ENCODE results near the gene NBDY. TPM values are rescaled to one million over a fixed set of nuclear protein-coding genes. Genes with fewer than 3 reads are reported as not detected.

NBDY gene
- total and polyA plus RNA-seq, 2 of the 4 experiments (the other 2 are of a cell fraction), result 3.2 to 61.5 TPM

- POLR2A ChIA-PET (ENCODE audit: unreplicated experiment), result no interaction called here
- Histone ChIP-seq H3K79me1 (ENCODE audit: low read depth in 1 of 2, low read length in 2 of 2) (no peaks in the 10 kb centered on the region), H3K27me3 (ENCODE audit: control insufficient read depth, insufficient read depth, low read length) (no peaks in the 10 kb centered on the region), H3K9me1 (ENCODE audit: insufficient read depth, low read length) (no peaks in the 10 kb centered on the region; the same call in 1 of the 2 replicates), H3K4ac (ENCODE audit: low read depth, low read length) (no peak overlapping the region), H3K4me3 (ENCODE audit: insufficient read depth, low read depth, low read length) (no peak overlapping the region), H3K14ac (replicated peaks; ENCODE audit: low read depth, low read length) (no peak overlapping the region), H3K9ac (ENCODE audit: low read depth, low read length) (no peak overlapping the region), H3K4me2 (ENCODE audit: low read depth, low read length) (no peak overlapping the region), H4K91ac (ENCODE audit: insufficient read depth, low read depth, low read length) (no peak overlapping the region), H2AK5ac (ENCODE audit: low read depth, low read length) (no peak overlapping the region), H4K5ac (ENCODE audit: low read depth, low read length) (no peak overlapping the region), H2AFZ (replicated peaks; ENCODE audit: low read length, poor library complexity) (no peak overlapping the region), H2BK5ac (ENCODE audit: low read depth, low read length, poor library complexity, severe bottlenecking) (no peak overlapping the region), H2BK20ac (ENCODE audit: low read depth, low read length) (no peak overlapping the region), H2AK9ac (replicated peaks; ENCODE audit: low read depth, low read length, poor library complexity) (no peak overlapping the region), H4K8ac (ENCODE audit: low read depth in 2 of 2, low read length in 2 of 2) (no peak overlapping the region), H3K18ac (ENCODE audit: low read depth, low read length) (no peak overlapping the region), H2BK15ac (ENCODE audit: low read depth, low read length) (no peak overlapping the region), H3K36me3 (ENCODE audit: control insufficient read depth, insufficient read depth, low read length) (peaks cover 4% of the 10 kb centered on the region; the same call in 1 of the 2 replicates), H3K4me1 (ENCODE audit: control insufficient read depth, insufficient read depth, low read length) (no peaks in the 10 kb centered on the region), H3K23ac (ENCODE audit: low read depth, low read length) (no peak overlapping the region), H2BK120ac (ENCODE audit: low read depth, low read length) (no peak overlapping the region), H3K27ac (ENCODE audit: insufficient read depth, low read length) (no peak overlapping the region), H4K20me1 (ENCODE audit: insufficient read depth, low read length) (no peaks in the 10 kb centered on the region; the same call in 1 of the 2 replicates), H3K56ac (ENCODE audit: extremely low read depth, insufficient read depth, low read length) (no peak overlapping the region), H3K9me3 (ENCODE audit: control insufficient read depth, insufficient read depth, low read length) (no peaks in the 10 kb centered on the region)
- WGBS, 2 experiments (ENCODE audit: extremely low coverage in 2 of 2, insufficient read length in 1 of 2), result 96% methylated on average over 9 of the region's 14 CpGs; no CpG with 5 or more reads in 1 of the 2 experiments
- DNase-seq (no peak), ATAC-seq (ENCODE audit: low read depth) (no peak)
- no TSS peak for BruUV-seq (replicated peaks)
- CTCF ChIA-PET, result no interaction called here
- dilution Hi-C loops (cut with HindIII; ENCODE audit: low sequenced_read_pairs, unreplicated experiment), result no loop called here
- intact Hi-C loops (cut with micrococcal nuclease), result no loop called here
- in situ Hi-C loops (cut with MboI; ENCODE audit: low sequenced_read_pairs), result no loop called here
- TF ChIP-seq, protein P1, sequence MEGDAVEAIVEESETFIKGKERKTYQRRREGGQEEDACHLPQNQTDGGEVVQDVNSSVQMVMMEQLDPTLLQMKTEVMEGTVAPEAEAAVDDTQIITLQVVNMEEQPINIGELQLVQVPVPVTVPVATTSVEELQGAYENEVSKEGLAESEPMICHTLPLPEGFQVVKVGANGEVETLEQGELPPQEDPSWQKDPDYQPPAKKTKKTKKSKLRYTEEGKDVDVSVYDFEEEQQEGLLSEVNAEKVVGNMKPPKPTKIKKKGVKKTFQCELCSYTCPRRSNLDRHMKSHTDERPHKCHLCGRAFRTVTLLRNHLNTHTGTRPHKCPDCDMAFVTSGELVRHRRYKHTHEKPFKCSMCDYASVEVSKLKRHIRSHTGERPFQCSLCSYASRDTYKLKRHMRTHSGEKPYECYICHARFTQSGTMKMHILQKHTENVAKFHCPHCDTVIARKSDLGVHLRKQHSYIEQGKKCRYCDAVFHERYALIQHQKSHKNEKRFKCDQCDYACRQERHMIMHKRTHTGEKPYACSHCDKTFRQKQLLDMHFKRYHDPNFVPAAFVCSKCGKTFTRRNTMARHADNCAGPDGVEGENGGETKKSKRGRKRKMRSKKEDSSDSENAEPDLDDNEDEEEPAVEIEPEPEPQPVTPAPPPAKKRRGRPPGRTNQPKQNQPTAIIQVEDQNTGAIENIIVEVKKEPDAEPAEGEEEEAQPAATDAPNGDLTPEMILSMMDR (conservative IDR thresholded peaks at IDR 0.05; ENCODE audit: low read depth, low read length), result no peak
- TF ChIP-seq MAZ (IDR thresholded peaks at IDR 0.05; ENCODE audit: borderline replicate concordance, low read depth, low read length) (no peak), SMC3 (IDR thresholded peaks at IDR 0.05; ENCODE audit: low read depth, low read length) (no peak), RCOR1 (IDR thresholded peaks at IDR 0.05; ENCODE audit: insufficient replicate concordance, low read length) (no peak), POLR2A (IDR thresholded peaks at IDR 0.05; ENCODE audit: low read depth, low read length) (no peak), CEBPB (IDR thresholded peaks at IDR 0.05; ENCODE audit: low read depth, low read length) (no peak), MXI1 (IDR thresholded peaks at IDR 0.05; ENCODE audit: borderline replicate concordance, low read depth, low read length) (no peak), USF2 (IDR thresholded peaks at IDR 0.05; ENCODE audit: low read depth, low read length) (no peak), ELK1 (IDR thresholded peaks at IDR 0.05; ENCODE audit: borderline replicate concordance, low read depth, low read length) (no peak), RAD21 (IDR thresholded peaks at IDR 0.05; ENCODE audit: low read length) (no peak), NFE2L2 (IDR thresholded peaks at IDR 0.05; ENCODE audit: low read depth, low read length) (no peak), CHD1 (IDR thresholded peaks at IDR 0.05; ENCODE audit: low read depth, low read length) (no peak), RFX5 (IDR thresholded peaks at IDR 0.05; ENCODE audit: low read depth, low read length) (no peak), BHLHE40 (IDR thresholded peaks at IDR 0.05; ENCODE audit: low read depth, low read length) (no peak), MAFK (IDR thresholded peaks at IDR 0.05; ENCODE audit: low read depth, low read length) (no peak), FOS (IDR thresholded peaks at IDR 0.05; ENCODE audit: low read depth, low read length) (no peak)
Observed at GRCh38 chrX:56784666-56785065, 55.6 kb downstream of the NBDY start.

All from IMR-90 (cell line).